Gastrocnemius medialis (tissue), 4 donors: ENCODE results near the gene FYCO1. TPM values are rescaled to one million over a fixed set of nuclear protein-coding genes. Genes with fewer than 3 reads are reported as not detected.

ENCODE experiments used
- ATAC-seq, 2 donors: fragments of 150-250 bp; one replicate each; pipeline ENCODE4 v1.9.1; 2016
- DNase-seq, 2 donors: peaks; one replicate each; pipeline ENCODE4 v3.0.0-alpha.2; 2019
- H3K27ac ChIP-seq, 4 donors: fragments of 200-600 bp; sonication (generic); 1 replicate in 1 of 4; 2 replicates in 3 of 4; pipeline ENCODE4 v1.5.1; 2016 to 2018; ENCODE audit warnings: mild to moderate bottlenecking in 2 of 4, moderate library complexity in 1 of 4
- H3K27me3 ChIP-seq, 3 donors: fragments of 200-600 bp; sonication (generic) in 2 of 3; 1 replicate in 1 of 3; 2 replicates in 2 of 3; pipeline versions ENCODE4 v1.5.1 to v1.6.0; 2016 to 2019; ENCODE audit warnings: mild to moderate bottlenecking in 1 of 3, moderate library complexity in 1 of 3
- H3K36me3 ChIP-seq, 2 donors: fragments of 200-600 bp; sonication (generic) in 1 of 2; one replicate each; pipeline ENCODE4 v1.5.1; 2017 to 2018
- H3K4me1 ChIP-seq, 2 donors: fragments of 200-600 bp; sonication (generic) in 1 of 2; one replicate each; pipeline ENCODE4 v1.5.1; 2016 to 2017; ENCODE audit warnings: mild to moderate bottlenecking in 2 of 2
- H3K4me3 ChIP-seq, 4 donors: fragments of 200-600 bp; sonication (generic) in 3 of 4; 1 replicate in 1 of 4; 2 replicates in 3 of 4; pipeline ENCODE4 v1.5.1; 2016 to 2019; ENCODE audit warnings: mild to moderate bottlenecking in 2 of 4
- H3K9me3 ChIP-seq, 3 donors: fragments of 200-600 bp; sonication (generic) in 2 of 3; 1 replicate in 1 of 3; 2 replicates in 2 of 3; pipeline ENCODE4 v1.5.1; 2016 to 2019
- CTCF ChIP-seq, 5 experiments: fragments of 450-650 bp in 3 of 5; fragments of 200-600 bp in 2 of 5; sonication (generic) in 2 of 5; IDR thresholded peaks in 4 of 5; conservative IDR thresholded peaks in 1 of 5; 1 replicate in 4 of 5; 2 replicates in 1 of 5; pipeline ENCODE4 v1.5.1; 2016 to 2019; ENCODE audit warnings: antibody characterized with exemption in 5 of 5, mild to moderate bottlenecking in 3 of 5, moderate library complexity in 3 of 5
- POLR2A ChIP-seq, 2 donors: fragments of 450-650 bp; IDR thresholded peaks; one replicate each; pipeline ENCODE4 v1.6.1; 2017; ENCODE audit warnings: antibody characterized with exemption in 2 of 2, mild to moderate bottlenecking in 2 of 2, moderate library complexity in 2 of 2
- in situ Hi-C, 4 donors: fragments of 200-750 bp; cut with MboI; loops; one replicate each; pipeline versions ENCODE4 v1.15.0 to v1.8.0; 2017; ENCODE audit warnings: low sequenced_read_pairs in 4 of 4
- intact Hi-C: fragments of 100-400 bp; cut with DNase I; formaldehyde crosslinking; loops from one replicate; pipeline ENCODE4 v1.15.1; 2023; ENCODE audit warnings: low total_unique reads
- total RNA-seq, 4 donors: library from RNA; depleted of rRNA; stranded (reverse); fragments of >200 nt; gene quantifications; one replicate each; pipeline versions ENCODE4 v1.1.0 to v1.2.3, GENCODE V29; 2016

FYCO1 gene
- total RNA-seq, 4 donors from 2014 or later: 47.4 to 99.8 (median 84.2) TPM

DNA sequence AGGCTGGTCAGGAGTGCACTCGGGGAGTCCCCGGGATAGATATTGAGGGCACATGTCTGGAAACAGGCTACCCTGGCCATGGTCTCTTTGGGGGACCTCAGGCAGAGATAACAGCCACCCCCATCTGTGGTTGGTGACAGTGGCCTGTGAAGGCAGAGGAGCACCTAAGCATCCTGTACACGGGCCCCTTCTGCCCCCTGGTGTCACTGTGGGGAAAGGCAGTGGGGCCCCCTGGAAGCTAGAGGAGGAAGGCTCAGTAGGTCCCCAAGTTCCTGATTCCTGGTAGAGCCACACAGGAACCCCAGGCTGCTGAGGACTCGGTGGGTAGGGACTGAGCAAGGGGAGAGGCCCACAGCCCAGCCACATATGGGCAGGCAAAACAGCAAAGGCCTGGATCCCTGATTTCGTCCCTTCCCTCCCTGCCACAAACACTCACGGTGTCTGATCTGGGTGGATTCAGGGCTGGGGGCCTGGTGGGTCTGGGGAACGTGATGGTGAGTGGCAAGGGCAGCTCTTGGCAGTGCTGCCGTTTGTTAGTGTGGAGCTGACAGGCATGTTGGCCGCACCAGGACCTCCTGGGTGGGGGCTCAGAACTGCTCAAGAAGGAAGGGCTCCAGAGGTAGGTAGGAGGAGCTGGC is 66.5 kb downstream of the FYCO1 start:
- H3K27me3 ChIP-seq: no peaks in the 10 kb centered on the region
- ATAC-seq (peak in 1 of 2 donors; percentile 49), DNase-seq (no peak)
- no peak overlapping the region for H3K4me3 ChIP-seq
- intact Hi-C loops (no loop called here), in situ Hi-C loops (loop anchor here in 1 of 4 donors (25.0 kb wide), 1 partner anchor 433 kb away; the partner anchor contains the start of genes CCR2 and CCR5)
- H3K36me3 ChIP-seq: peaks cover 0 to 78% of the 10 kb centered on the region in 2 donors
- H3K9me3 ChIP-seq: no peaks in the 10 kb centered on the region
- TF ChIP-seq POLR2A (IDR thresholded peaks at IDR 0.05): no peak
- TF ChIP-seq CTCF (IDR thresholded peaks at IDR 0.05 in 4 of 5, conservative IDR thresholded peaks at IDR 0.05 in 1 of 5): peak; percentile 26 to 50 (median 42)
- H3K27ac ChIP-seq: no peak overlapping the region
- H3K4me1 ChIP-seq: no peaks in the 10 kb centered on the region

- ATAC-seq: no peak
- intact Hi-C loops (no loop called here), in situ Hi-C loops (loop anchor here in 1 of 4 donors (25.0 kb wide), 1 partner anchor 434 kb away; the partner anchor contains the start of genes CCR2 and CCR5)
- H3K36me3 ChIP-seq: peaks cover 0 to 76% of the 10 kb centered on the region in 2 donors
- no peaks in the 10 kb centered on the region for H3K4me1 ChIP-seq
- H3K9me3 ChIP-seq: no peaks in the 10 kb centered on the region
- no peak overlapping the region for H3K27ac ChIP-seq
- TF ChIP-seq CTCF (IDR thresholded peaks at IDR 0.05 in 4 of 5, conservative IDR thresholded peaks at IDR 0.05 in 1 of 5) (no peak), POLR2A (IDR thresholded peaks at IDR 0.05) (no peak)
- H3K4me3 ChIP-seq: no peak overlapping the region
- H3K27me3 ChIP-seq: no peaks in the 10 kb centered on the region
- no peak for DNase-seq
Measured at GRCh38 chr3:45927881-45928280, 67.7 kb downstream of the FYCO1 start.

DNA sequence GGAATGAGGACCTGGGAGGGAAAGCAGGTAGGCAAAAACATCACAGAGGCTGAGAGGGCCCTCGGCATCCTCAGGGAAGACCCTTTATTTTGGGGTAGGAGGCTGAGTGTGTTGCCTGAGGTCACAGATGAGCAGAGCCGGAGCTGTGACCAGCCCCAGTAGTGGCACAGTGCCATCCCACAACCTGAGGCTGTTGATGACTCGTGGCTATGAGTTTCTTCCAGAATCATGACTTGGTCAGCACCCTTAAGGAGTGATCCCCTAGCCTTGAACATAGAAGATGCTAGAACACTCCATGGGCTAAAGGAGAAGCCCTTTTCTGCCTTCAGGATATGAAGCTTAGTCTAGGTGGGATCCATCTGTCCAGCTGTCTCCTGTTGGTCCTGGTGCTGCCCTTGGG is 71.9 kb downstream of the FYCO1 start:
- in situ Hi-C loops (loop anchor here in 3 of 4 donors (25.0 kb wide), 1 partner anchor 161 kb away; no protein-coding TSS in a partner anchor), intact Hi-C loops (no loop called here)
- no peaks in the 10 kb centered on the region for H3K27me3 ChIP-seq
- H3K36me3 ChIP-seq: peaks cover 0 to 70% of the 10 kb centered on the region in 2 donors
- no peak overlapping the region for H3K4me3 ChIP-seq
- H3K27ac ChIP-seq: peak overlapping the region in 2 of 4 donors; percentile 5 to 26
- no peaks in the 10 kb centered on the region for H3K4me1 ChIP-seq
- ATAC-seq: no peak
- H3K9me3 ChIP-seq: no peaks in the 10 kb centered on the region
- DNase-seq: no peak
- TF ChIP-seq CTCF (IDR thresholded peaks at IDR 0.05 in 4 of 5, conservative IDR thresholded peaks at IDR 0.05 in 1 of 5) (no peak), POLR2A (IDR thresholded peaks at IDR 0.05) (no peak)

GRCh38 chr3:45922950-45923590 is 72.6 kb downstream of the FYCO1 start:
- no peak for ATAC-seq
- TF ChIP-seq POLR2A (IDR thresholded peaks at IDR 0.05) (no peak), CTCF (IDR thresholded peaks at IDR 0.05 in 4 of 5, conservative IDR thresholded peaks at IDR 0.05 in 1 of 5) (no peak)

More at GRCh38 chr3:45922950-45923590, 72.6 kb downstream of the FYCO1 start:
- in situ Hi-C loops (loop anchor here in 3 of 4 donors (25.0 kb wide), 1 partner anchor 161 kb away; no protein-coding TSS in a partner anchor), intact Hi-C loops (no loop called here)
- H3K4me3 ChIP-seq: no peak overlapping the region
- no peaks in the 10 kb centered on the region for H3K4me1 ChIP-seq
- H3K9me3 ChIP-seq: no peaks in the 10 kb centered on the region
- DNase-seq: no peak
- peak overlapping the region in 2 of 4 donors; percentile 5 to 26 for H3K27ac ChIP-seq
- H3K27me3 ChIP-seq: no peaks in the 10 kb centered on the region
- H3K36me3 ChIP-seq: peaks cover 0 to 70% of the 10 kb centered on the region in 2 donors
